GM19240 (cell line): ENCODE data around the gene PRDM16.

ENCODE experiments used
- DNase-seq: peaks from one replicate; pipeline ENCODE4 v3.0.0; 2011; ENCODE audit warnings: low spot score; ENCODE audit not compliant: insufficient read length

Gene PRDM16

GRCh38 chr1:3351449-3352298 lies 282.7 kb downstream of the PRDM16 start:
- no peak for DNase-seq

- DNase-seq = no peak
Observed at GRCh38 chr1:3352299-3352951, 283.4 kb downstream of the PRDM16 start.

GRCh38 chr1:3352952-3353331 lies 283.9 kb downstream of the PRDM16 start:
- DNase-seq = no peak

- DNase-seq = no peak
Observed at GRCh38 chr1:3353876-3354275, 284.9 kb downstream of the PRDM16 start.

- DNase-seq = no peak
Observed at GRCh38 chr1:3355089-3355488, 286.1 kb downstream of the PRDM16 start.

- DNase-seq = no peak
Observed at GRCh38 chr1:3355894-3356826, 287.2 kb downstream of the PRDM16 start.

GRCh38 chr1:3356827-3357460 lies 287.9 kb downstream of the PRDM16 start:
- no peak for DNase-seq

GRCh38 chr1:3357526-3358297 lies 288.7 kb downstream of the PRDM16 start:
- DNase-seq = no peak

- no peak for DNase-seq
Observed at GRCh38 chr1:3359351-3359750, 290.3 kb downstream of the PRDM16 start.

GRCh38 chr1:3359756-3360440 lies 290.9 kb downstream of the PRDM16 start:
- no peak for DNase-seq

GRCh38 chr1:3360646-3361257 lies 291.7 kb downstream of the PRDM16 start:
- DNase-seq = no peak

GRCh38 chr1:3363023-3363422 lies 294.0 kb downstream of the PRDM16 start:
- no peak for DNase-seq

- DNase-seq = no peak
Observed at GRCh38 chr1:3363756-3364155, 294.8 kb downstream of the PRDM16 start.

GRCh38 chr1:3364551-3364950 lies 295.5 kb downstream of the PRDM16 start:
- no peak for DNase-seq

- DNase-seq = no peak
Observed at GRCh38 chr1:3364983-3365382, 296.0 kb downstream of the PRDM16 start.

- no peak for DNase-seq
Observed at GRCh38 chr1:3365523-3366125, 296.6 kb downstream of the PRDM16 start.

- DNase-seq = no peak
Observed at GRCh38 chr1:3366126-3367051, 297.4 kb downstream of the PRDM16 start.

- no peak for DNase-seq
Observed at GRCh38 chr1:3367376-3367775, 298.4 kb downstream of the PRDM16 start.
